HK-2 (cell line): ENCODE measurements around the gene U2AF2.

Source experiments
- DNase-seq: peaks from one replicate; pipeline ENCODE4 v3.0.0-alpha.2; 2018; ENCODE audit not compliant: unreplicated experiment

The U2AF2 gene

GRCh38 chr19:55675661-55676354 lies 21.0 kb downstream of the U2AF2 start:
- DNase-seq = no peak

- no peak for DNase-seq
Measured at GRCh38 chr19:55676383-55676782, 21.5 kb downstream of the U2AF2 start.

- DNase-seq = no peak
Measured at GRCh38 chr19:55676889-55677505, 22.2 kb downstream of the U2AF2 start.

- no peak for DNase-seq
Measured at GRCh38 chr19:55677572-55678028, 22.8 kb downstream of the U2AF2 start.

GRCh38 chr19:55678121-55678671 lies 23.4 kb downstream of the U2AF2 start:
- DNase-seq = no peak

- DNase-seq = peak; percentile 48
Measured at GRCh38 chr19:55679343-55680257, 24.8 kb downstream of the U2AF2 start.

- DNase-seq = no peak
Measured at GRCh38 chr19:55680339-55681130, 25.7 kb downstream of the U2AF2 start.

- DNase-seq = no peak
Measured at GRCh38 chr19:55681131-55682092, 26.6 kb downstream of the U2AF2 start.

GRCh38 chr19:55683449-55684261 lies 28.8 kb downstream of the U2AF2 start:
- DNase-seq = no peak

GRCh38 chr19:55684946-55685681 lies 30.3 kb downstream of the U2AF2 start:
- DNase-seq = no peak

- DNase-seq = no peak
Measured at GRCh38 chr19:55685776-55686175, 30.9 kb downstream of the U2AF2 start.

- no peak for DNase-seq
Measured at GRCh38 chr19:55686311-55687050, 31.6 kb downstream of the U2AF2 start.

GRCh38 chr19:55687281-55688201 lies 32.7 kb downstream of the U2AF2 start:
- no peak for DNase-seq

GRCh38 chr19:55688422-55689218 lies 33.8 kb downstream of the U2AF2 start:
- no peak for DNase-seq

GRCh38 chr19:55689411-55690108 lies 34.7 kb downstream of the U2AF2 start:
- DNase-seq = no peak
